Suprapubic skin (tissue), 4 donors: ENCODE results near the gene CASQ2.

ENCODE experiments used
- CTCF ChIP-seq, 2 donors: fragments of 200-600 bp in 1 of 2; fragments of 450-650 bp in 1 of 2; sonication (generic) in 1 of 2; IDR thresholded peaks; one replicate each; pipeline ENCODE4 v1.5.1; 2016 to 2019; ENCODE audit warnings: antibody characterized with exemption in 2 of 2, mild to moderate bottlenecking in 1 of 2, moderate library complexity in 1 of 2
- POLR2A ChIP-seq, 2 donors: fragments of 450-650 bp; IDR thresholded peaks; one replicate each; pipeline ENCODE4 v1.6.1; 2017; ENCODE audit warnings: antibody characterized with exemption in 2 of 2, mild to moderate bottlenecking in 2 of 2, moderate library complexity in 2 of 2
- POLR2AphosphoS5 ChIP-seq, 3 donors: sonication (generic); formaldehyde crosslinking; IDR thresholded peaks; one replicate each; pipeline ENCODE4 v1.6.1; 2017; ENCODE audit warnings: antibody characterized with exemption in 3 of 3

- TF ChIP-seq POLR2AphosphoS5 (IDR thresholded peaks at IDR 0.05) (no peak), CTCF (IDR thresholded peaks at IDR 0.05) (no peak), POLR2A (IDR thresholded peaks at IDR 0.05) (no peak)
Observed at GRCh38 chr1:115764541-115764940, 4.0 kb downstream of the CASQ2 start.
